ENCODE results near the gene PKD2. TPM values are rescaled to one million over a fixed set of nuclear protein-coding genes. Genes with fewer than 3 reads are reported as not detected.

The PKD2 gene
- polyA plus RNA-seq, 1 of the 3 experiments (the other 2 are of a cell fraction): 44.6 TPM

DNA sequence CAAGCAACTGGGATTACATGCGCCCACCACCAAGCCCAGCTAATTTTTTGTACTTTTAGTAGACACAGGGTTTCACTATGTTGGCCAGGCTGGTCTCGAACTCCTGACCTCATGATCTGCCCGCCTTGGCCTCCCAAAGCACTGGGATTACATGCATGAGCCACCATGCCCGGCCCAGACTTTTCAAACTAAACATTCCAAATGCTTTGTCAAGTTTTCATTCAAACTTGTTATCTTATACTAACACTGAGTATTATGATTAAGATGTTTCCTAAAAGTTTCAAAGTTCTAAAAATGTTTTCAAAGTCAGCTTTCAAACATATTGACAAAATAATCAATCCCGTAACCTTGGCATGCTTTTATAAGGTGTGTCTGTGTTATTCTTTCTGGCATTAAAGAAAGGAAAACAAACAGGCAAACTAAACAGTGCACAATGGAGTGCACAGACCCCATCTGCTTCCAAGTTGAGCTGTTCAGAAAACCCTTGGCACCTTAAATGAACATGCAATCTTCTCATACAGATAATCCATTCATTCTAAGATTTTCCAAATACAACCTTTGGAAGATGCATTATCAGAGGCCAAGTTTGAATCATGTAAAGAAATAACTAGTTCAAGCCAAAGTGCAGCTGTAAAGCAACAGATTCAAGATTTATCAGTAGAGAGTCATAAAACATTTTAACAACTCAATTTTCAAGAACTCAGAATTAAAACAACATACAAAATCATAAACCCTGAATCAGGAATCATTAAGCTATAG is 101.9 kb downstream of the PKD2 start:
- Histone ChIP-seq H3K4me2 (no peak overlapping the region), H3K36me3 (replicated peaks in 1 of 2; ENCODE audit: control insufficient read depth in 1 of 2, insufficient read depth in 2 of 2, low read length in 1 of 2) (no peaks in the 10 kb centered on the region), H3K27me3 (ENCODE audit: insufficient read depth) (no peaks in the 10 kb centered on the region), H3K79me2 (ENCODE audit: insufficient read depth) (no peaks in the 10 kb centered on the region), H3F3A (replicated peaks; ENCODE audit: insufficient read depth) (peaks cover 16% of the 10 kb centered on the region), H3K27ac (ENCODE audit: low read depth in 2 of 2, low read length in 1 of 2) (no peak overlapping the region), H3K4me1 (ENCODE audit: control insufficient read depth in 1 of 2, insufficient read depth in 2 of 2, low read depth in 1 of 2, low read length in 1 of 2) (peaks cover 0 to 2% of the 10 kb centered on the region in 2 experiments; a peak in 2 of 4 replicates), H3K9me2 (no peaks in the 10 kb centered on the region), H2AFZ (ENCODE audit: low read depth) (no peak overlapping the region; the same call in 1 of the 2 replicates), H3K9ac (no peak overlapping the region), H3K4me3 (ENCODE audit: low read depth in 2 of 2, low read length in 1 of 2) (no peak overlapping the region), H4K20me1 (ENCODE audit: insufficient read depth) (no peaks in the 10 kb centered on the region), H3K9me3 (no peaks in the 10 kb centered on the region)
- TF ChIP-seq RAD21 (IDR thresholded peaks at IDR 0.05; ENCODE audit: low read length) (no peak), TCF12 (IDR thresholded peaks at IDR 0.05) (no peak), MAX (IDR thresholded peaks at IDR 0.05; ENCODE audit: low read depth) (no peak), ELF1 (IDR thresholded peaks at IDR 0.05) (no peak), EZH2phosphoT487 (IDR thresholded peaks at IDR 0.05; ENCODE audit: borderline replicate concordance, low read depth) (no peak), RCOR1 (IDR thresholded peaks at IDR 0.05; ENCODE audit: low read length) (no peak), REST (IDR thresholded peaks at IDR 0.05; ENCODE audit: low read depth, low read length) (no peak), PBX3 (IDR thresholded peaks at IDR 0.05) (no peak), CHD2 (IDR thresholded peaks at IDR 0.05; ENCODE audit: low read length, partially characterized antibody) (no peak), JUND (IDR thresholded peaks at IDR 0.05) (no peak), MEF2A (IDR thresholded peaks at IDR 0.05; ENCODE audit: borderline replicate concordance, low read depth) (no peak), FOXM1 (IDR thresholded peaks at IDR 0.05; ENCODE audit: low read depth) (no peak), TEAD4 (IDR thresholded peaks at IDR 0.05; ENCODE audit: borderline replicate concordance, insufficient read depth) (no peak), NRF1 (IDR thresholded peaks at IDR 0.05; ENCODE audit: low read depth, low read length) (no peak), FOSL2 (IDR thresholded peaks at IDR 0.05; ENCODE audit: borderline replicate concordance, low read depth) (no peak), RXRA (IDR thresholded peaks at IDR 0.05; ENCODE audit: borderline replicate concordance, low read depth) (no peak), RFX5 (IDR thresholded peaks at IDR 0.05; ENCODE audit: low read length) (no peak)
- TF ChIP-seq, protein P1, sequence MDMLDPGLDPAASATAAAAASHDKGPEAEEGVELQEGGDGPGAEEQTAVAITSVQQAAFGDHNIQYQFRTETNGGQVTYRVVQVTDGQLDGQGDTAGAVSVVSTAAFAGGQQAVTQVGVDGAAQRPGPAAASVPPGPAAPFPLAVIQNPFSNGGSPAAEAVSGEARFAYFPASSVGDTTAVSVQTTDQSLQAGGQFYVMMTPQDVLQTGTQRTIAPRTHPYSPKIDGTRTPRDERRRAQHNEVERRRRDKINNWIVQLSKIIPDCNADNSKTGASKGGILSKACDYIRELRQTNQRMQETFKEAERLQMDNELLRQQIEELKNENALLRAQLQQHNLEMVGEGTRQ (IDR thresholded peaks at IDR 0.05; ENCODE audit: borderline replicate concordance, low read depth, low read length): no peak
- ChIA-PET POLR2A (no interaction called here), CTCF (interaction anchor here (0.7 to 0.8 kb wide), 2 partner anchors 62 to 102 kb away, joined by 3 read pairs; no protein-coding TSS in a partner anchor)
- DNase-seq: no peak
- WGBS (ENCODE audit: low lambda C conversion rate): 82% methylated on average over 5 of the region's 5 CpGs

All from SK-N-SH (cell line).